OCI-LY1 (cell line): ENCODE results near the gene PCDHGA3.
"Not testable (repeated sequence)": the region's sequence is repeated elsewhere in the genome, so short reads cannot be mapped to it uniquely, and the experiment has no call there.

Source experiments
- H2AFZ ChIP-seq: fragments of 200-600 bp; sonication (generic), shearing (Covaris generic); 2 replicates; pipeline ENCODE4 v1.6.0; 2014; ENCODE audit warnings: antibody characterized with exemption, mild to moderate bottlenecking, low read length
- H3F3A ChIP-seq: fragments of 200-600 bp; sonication (generic), shearing (Covaris generic); 2 replicates; pipeline ENCODE4 v1.6.0; 2014; ENCODE audit warnings: mild to moderate bottlenecking, antibody characterized with exemption, low read length, moderate library complexity; ENCODE audit not compliant: insufficient read depth
- H3K27ac ChIP-seq: fragments of 200-600 bp; sonication (generic); 2 replicates; pipeline ENCODE4 v1.5.1; 2014; ENCODE audit warnings: low read length, mixed run types, mild to moderate bottlenecking, low read depth; ENCODE audit not compliant: poor library complexity, severe bottlenecking
- H3K27me3 ChIP-seq: fragments of 200-600 bp; sonication (generic); 2 replicates; pipeline ENCODE4 v1.6.0; 2014; ENCODE audit warnings: antibody characterized with exemption, mild to moderate bottlenecking, low read length, moderate library complexity; ENCODE audit not compliant: insufficient read depth
- H3K36me3 ChIP-seq: fragments of 200-600 bp; sonication (generic); 2 replicates; pipeline ENCODE4 v1.6.1; 2014; ENCODE audit warnings: mild to moderate bottlenecking, antibody characterized with exemption, low read length, moderate library complexity, mixed read lengths; ENCODE audit not compliant: insufficient read depth
- H3K4me1 ChIP-seq: fragments of 200-600 bp; sonication (generic); 2 replicates; pipeline ENCODE4 v1.5.1; 2014; ENCODE audit warnings: mild to moderate bottlenecking, low read length, moderate library complexity; ENCODE audit not compliant: insufficient read depth, severe bottlenecking
- H3K4me2 ChIP-seq: fragments of 200-600 bp; sonication (generic), shearing (Covaris generic); 2 replicates; pipeline ENCODE4 v1.6.1; 2014; ENCODE audit warnings: low read length
- H3K4me3 ChIP-seq: fragments of 200-600 bp; sonication (generic); 2 replicates; pipeline ENCODE4 v1.5.1; 2014; ENCODE audit warnings: low read length, low read depth, mild to moderate bottlenecking, mixed read lengths; ENCODE audit not compliant: poor library complexity, severe bottlenecking
- H3K79me2 ChIP-seq: fragments of 200-600 bp; shearing (Covaris generic); 2 replicates; pipeline ENCODE4 v1.6.1; 2016; ENCODE audit warnings: mixed run types, low read length, mixed read lengths; ENCODE audit not compliant: insufficient read depth
- H3K9ac ChIP-seq: fragments of 200-600 bp; sonication (generic), shearing (Covaris generic); 2 replicates; pipeline ENCODE4 v1.6.1; 2014; ENCODE audit warnings: mild to moderate bottlenecking, low read length, mixed read lengths
- H3K9me2 ChIP-seq: fragments of 200-600 bp; sonication (generic), shearing (Covaris generic); 2 replicates; pipeline ENCODE4 v1.6.1; 2014; ENCODE audit warnings: low read depth, mild to moderate bottlenecking, low read length, mixed read lengths
- H3K9me3 ChIP-seq: fragments of 200-600 bp; shearing (Covaris generic); 2 replicates; pipeline ENCODE4 v1.6.1; 2014; ENCODE audit warnings: low read length, mixed read lengths
- H4K20me1 ChIP-seq: fragments of 200-600 bp; sonication (generic), shearing (Covaris generic); 2 replicates; pipeline ENCODE4 v1.6.0; 2016; ENCODE audit warnings: mild to moderate bottlenecking, low read length; ENCODE audit not compliant: insufficient read depth
- CTCF ChIP-seq: fragments of 200-600 bp; sonication (generic), shearing (Covaris generic); IDR thresholded peaks from 2 replicates; pipeline ENCODE4 v1.5.1; 2017; ENCODE audit warnings: mild to moderate bottlenecking, antibody characterized with exemption, low read length, moderate library complexity, mixed read lengths
- EZH2 ChIP-seq: fragments of 200-600 bp; sonication (generic), shearing (Covaris generic); IDR thresholded peaks from 2 replicates; pipeline ENCODE4 v1.8.0; 2017; ENCODE audit warnings: borderline replicate concordance, mixed run types, mild to moderate bottlenecking, antibody characterized with exemption, low read length, moderate library complexity, mixed read lengths

PCDHGA3 gene

GRCh38 chr5:141382469-141383294 lies 39.1 kb downstream of the PCDHGA3 start, which contains the start of gene PCDHGA7:
Gene PCDHGA7, plus strand, starts transcription at chr5:141382742. Its CDS starts 158 bp downstream, at chr5:141382900.
- no peaks in the 10 kb centered on the region for H3K36me3 ChIP-seq
- H3K9ac ChIP-seq, result no peak within 1 kb of the TSS
- H3F3A ChIP-seq, result no peaks in the 10 kb centered on the region
- H3K79me2 ChIP-seq, result no peaks in the 10 kb centered on the region
- H3K4me3 ChIP-seq, result no peak within 1 kb of the TSS
- no peaks in the 10 kb centered on the region for H3K4me1 ChIP-seq
- H3K4me2 ChIP-seq, result no peak within 1 kb of the TSS
- no peak within 1 kb of the TSS for H3K27ac ChIP-seq
- no peak for TF ChIP-seq CTCF
- peaks cover 9% of the 10 kb centered on the region for H3K9me3 ChIP-seq
- no peaks in the 10 kb centered on the region for H3K9me2 ChIP-seq
- H2AFZ ChIP-seq, result no peak within 1 kb of the TSS
- H3K27me3 ChIP-seq, result no peaks in the 10 kb centered on the region
- H4K20me1 ChIP-seq, result no peaks in the 10 kb centered on the region

GRCh38 chr5:141383345-141383744 lies 39.7 kb downstream of the PCDHGA3 start:
- H3K79me2 ChIP-seq, result no peaks in the 10 kb centered on the region
- H3K9me2 ChIP-seq, result no peaks in the 10 kb centered on the region
- no peak overlapping the region for H3K4me2 ChIP-seq
- H3K9ac ChIP-seq, result no peak overlapping the region
- H3K4me1 ChIP-seq, result no peaks in the 10 kb centered on the region
- H3K36me3 ChIP-seq, result no peaks in the 10 kb centered on the region
- H3K27ac ChIP-seq, result no peak overlapping the region
- peaks cover 9% of the 10 kb centered on the region for H3K9me3 ChIP-seq
- H2AFZ ChIP-seq, result no peak overlapping the region
- H4K20me1 ChIP-seq, result no peaks in the 10 kb centered on the region
- H3F3A ChIP-seq, result no peaks in the 10 kb centered on the region
- no peaks in the 10 kb centered on the region for H3K27me3 ChIP-seq
- TF ChIP-seq CTCF (no peak), EZH2 (no peak)
- no peak overlapping the region for H3K4me3 ChIP-seq

DNA sequence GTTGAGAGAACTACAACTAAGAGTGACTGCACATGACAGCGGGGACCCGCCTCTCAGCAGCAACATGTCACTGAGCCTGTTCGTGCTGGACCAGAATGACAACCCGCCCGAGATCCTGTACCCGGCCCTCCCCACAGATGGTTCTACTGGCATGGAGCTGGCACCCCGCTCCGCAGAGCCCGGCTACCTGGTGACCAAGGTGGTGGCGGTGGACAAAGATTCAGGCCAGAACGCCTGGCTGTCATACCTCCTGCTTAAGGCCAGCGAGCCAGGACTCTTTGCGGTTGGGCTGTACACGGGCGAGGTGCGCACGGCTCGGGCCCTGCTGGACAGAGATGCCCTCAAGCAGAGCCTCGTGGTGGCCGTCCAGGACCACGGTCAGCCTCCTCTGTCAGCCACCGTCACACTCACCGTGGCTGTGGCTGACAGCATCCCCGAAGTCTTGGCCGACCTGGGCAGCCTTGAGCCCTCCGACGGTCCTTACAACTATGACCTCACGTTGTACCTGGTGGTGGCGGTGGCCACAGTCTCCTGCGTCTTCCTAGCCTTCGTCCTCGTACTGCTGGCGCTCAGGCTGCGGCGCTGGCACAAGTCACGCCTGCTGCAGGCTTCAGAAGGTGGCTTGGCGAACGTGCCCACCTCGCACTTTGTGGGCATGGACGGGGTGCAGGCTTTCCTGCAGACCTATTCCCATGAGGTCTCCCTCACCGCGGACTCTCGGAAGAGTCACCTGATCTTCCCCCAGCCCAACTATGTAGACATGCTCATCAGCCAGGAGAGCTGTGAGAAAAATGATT lies 41.0 kb downstream of the PCDHGA3 start:
- Histone ChIP-seq H3K4me2 (no peak overlapping the region), H3K9ac (no peak overlapping the region), H3K4me1 (no peaks in the 10 kb centered on the region), H3K27ac (no peak overlapping the region), H3K79me2 (no peaks in the 10 kb centered on the region), H3K27me3 (no peaks in the 10 kb centered on the region), H3K9me2 (no peaks in the 10 kb centered on the region), H4K20me1 (no peaks in the 10 kb centered on the region), H2AFZ (no peak overlapping the region), H3K4me3 (no peak overlapping the region), H3K9me3 (peaks cover 12% of the 10 kb centered on the region), H3K36me3 (no peaks in the 10 kb centered on the region), H3F3A (no peaks in the 10 kb centered on the region)
- TF ChIP-seq EZH2 (no peak), CTCF (no peak)

DNA sequence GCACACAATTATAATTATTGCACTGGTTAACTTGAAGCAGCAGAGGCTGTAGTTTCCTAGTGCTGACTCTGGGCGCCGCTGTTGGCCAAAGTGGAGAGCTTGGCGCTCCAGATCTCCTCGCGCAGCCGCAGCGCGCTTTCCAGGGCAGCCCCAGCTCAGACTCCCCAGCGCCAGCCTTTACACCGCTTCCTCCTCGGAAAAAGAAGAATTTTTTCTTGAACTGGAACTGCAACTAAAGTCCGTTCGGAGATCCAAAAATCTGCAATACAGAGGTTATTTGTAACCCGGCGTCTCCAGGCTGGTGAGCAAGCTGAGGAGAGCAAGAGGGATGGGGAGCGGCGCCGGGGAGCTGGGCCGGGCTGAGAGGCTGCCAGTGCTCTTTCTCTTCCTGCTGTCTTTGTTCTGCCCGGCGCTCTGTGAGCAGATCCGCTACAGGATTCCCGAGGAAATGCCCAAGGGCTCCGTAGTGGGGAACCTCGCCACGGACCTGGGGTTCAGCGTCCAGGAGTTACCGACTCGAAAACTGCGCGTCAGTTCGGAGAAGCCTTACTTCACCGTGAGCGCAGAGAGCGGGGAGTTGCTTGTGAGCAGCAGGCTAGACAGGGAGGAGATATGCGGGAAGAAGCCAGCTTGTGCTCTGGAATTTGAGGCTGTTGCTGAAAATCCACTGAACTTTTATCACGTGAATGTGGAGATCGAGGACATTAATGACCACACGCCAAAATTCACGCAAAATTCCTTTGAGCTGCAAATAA lies 44.1 kb downstream of the PCDHGA3 start, which contains the start of gene PCDHGB4:
TSS of gene PCDHGB4 (plus strand) at position 142 of the 755 bp plus-strand sequence. CDS start at position 329, 187 bp downstream.
- not testable (repeated sequence) for H2AFZ ChIP-seq, H3K4me3 ChIP-seq, H3F3A ChIP-seq, H3K36me3 ChIP-seq, H3K79me2 ChIP-seq, H3K9me2 ChIP-seq, H3K9ac ChIP-seq, H3K27me3 ChIP-seq, H3K27ac ChIP-seq, H4K20me1 ChIP-seq, H3K4me1 ChIP-seq, H3K4me2 ChIP-seq
- H3K9me3 ChIP-seq, result peaks cover 13% of the 10 kb centered on the region
